GM21619 (cell line): ENCODE data around the gene NELFB.

Experiments used
- ATAC-seq: cut with Tn5 transposase; IDR thresholded peaks from one replicate; pipeline ENCODE4 v1.9.1; 2021; ENCODE audit not compliant: unreplicated experiment

NELFB gene

DNA sequence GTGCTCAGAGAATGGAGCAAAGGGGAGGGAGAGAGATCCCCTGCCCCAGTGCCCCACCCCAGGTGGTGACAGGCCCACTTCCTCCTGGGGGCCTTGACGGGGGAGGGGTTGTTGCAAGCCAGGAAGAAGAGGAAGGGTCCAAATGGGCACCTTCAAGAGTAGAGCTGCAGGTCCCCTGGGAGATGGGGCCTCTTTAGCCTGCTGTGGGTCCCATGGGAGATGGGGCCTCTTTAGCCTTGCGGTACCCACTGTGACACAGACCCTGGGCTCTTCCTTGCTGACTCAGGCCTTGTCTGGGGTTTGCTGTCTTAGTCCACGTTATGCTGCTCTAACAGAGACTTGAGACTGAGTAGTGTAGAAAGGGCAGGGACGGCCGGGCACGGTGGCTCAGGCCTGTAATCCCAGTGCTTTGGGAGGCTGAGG, 12.8 kb downstream of the NELFB start:
- ATAC-seq, result no peak

GRCh38 chr9:137268538-137269201, 13.5 kb downstream of the NELFB start:
- no peak for ATAC-seq

GRCh38 chr9:137269231-137269772, 14.2 kb downstream of the NELFB start:
- ATAC-seq, result no peak

GRCh38 chr9:137270929-137271695, 16.0 kb downstream of the NELFB start:
- no peak for ATAC-seq

DNA sequence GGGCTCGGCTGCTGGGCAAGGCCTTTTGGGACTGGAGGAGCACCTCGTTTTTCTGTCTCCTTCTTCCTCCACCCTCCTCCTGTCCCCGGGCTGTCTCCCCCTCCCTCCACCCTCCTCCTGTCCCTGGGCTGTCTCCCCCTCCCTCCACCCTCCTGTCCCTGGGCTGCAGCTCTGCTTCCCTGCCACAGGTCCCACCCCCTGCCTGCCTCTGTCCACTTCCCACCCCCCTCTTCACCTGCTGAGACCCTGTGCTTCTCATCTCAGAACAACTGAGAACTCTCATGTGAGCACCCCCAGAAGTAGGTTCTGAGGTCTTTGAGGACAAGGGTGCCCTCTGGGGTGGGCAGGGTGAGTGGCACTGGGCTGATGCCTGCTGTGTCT, 16.6 kb downstream of the NELFB start:
- ATAC-seq, result no peak

DNA sequence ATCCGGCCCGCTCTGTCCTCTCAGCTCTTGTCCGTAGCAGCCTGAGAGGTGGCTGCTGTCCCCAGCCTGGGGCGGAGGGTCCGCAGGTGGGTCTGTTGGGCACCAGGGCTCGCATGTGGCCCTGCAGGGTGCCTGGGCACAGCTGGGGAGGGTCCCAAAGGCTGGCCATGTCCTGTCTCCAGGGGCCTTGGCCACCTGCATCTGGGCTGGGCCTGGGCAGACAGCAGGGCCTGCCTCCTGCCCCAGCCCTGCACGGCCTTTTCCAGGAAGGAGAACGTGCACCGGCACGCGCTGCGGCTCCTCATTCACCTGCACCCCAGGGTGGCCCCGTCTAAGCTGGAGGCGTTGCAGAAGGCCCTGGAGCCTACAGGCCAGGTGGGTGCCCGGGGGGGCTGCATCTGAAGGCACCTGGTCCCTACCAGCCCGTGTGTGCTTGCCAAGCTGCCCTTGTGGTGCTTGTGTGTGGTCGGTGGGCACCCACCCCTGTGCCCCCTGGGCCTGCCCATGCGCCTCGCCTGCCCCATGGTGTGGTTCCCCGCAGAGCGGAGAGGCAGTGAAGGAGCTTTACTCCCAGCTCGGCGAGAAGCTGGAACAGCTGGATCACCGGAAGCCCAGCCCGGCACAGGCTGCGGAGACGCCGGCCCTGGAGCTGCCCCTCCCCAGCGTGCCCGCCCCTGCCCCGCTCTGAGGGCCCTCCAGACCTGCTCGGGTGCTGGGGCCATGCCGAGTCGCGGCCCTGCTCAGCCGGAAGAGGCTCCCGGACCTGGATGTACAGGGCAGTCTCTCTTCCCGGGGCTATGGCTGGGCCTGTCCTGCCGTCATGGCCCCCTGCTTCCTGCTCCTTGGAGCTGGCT, 17.3 kb downstream of the NELFB start:
- no peak for ATAC-seq

GRCh38 chr9:137273095-137273490, 18.0 kb downstream of the NELFB start:
- no peak for ATAC-seq

DNA sequence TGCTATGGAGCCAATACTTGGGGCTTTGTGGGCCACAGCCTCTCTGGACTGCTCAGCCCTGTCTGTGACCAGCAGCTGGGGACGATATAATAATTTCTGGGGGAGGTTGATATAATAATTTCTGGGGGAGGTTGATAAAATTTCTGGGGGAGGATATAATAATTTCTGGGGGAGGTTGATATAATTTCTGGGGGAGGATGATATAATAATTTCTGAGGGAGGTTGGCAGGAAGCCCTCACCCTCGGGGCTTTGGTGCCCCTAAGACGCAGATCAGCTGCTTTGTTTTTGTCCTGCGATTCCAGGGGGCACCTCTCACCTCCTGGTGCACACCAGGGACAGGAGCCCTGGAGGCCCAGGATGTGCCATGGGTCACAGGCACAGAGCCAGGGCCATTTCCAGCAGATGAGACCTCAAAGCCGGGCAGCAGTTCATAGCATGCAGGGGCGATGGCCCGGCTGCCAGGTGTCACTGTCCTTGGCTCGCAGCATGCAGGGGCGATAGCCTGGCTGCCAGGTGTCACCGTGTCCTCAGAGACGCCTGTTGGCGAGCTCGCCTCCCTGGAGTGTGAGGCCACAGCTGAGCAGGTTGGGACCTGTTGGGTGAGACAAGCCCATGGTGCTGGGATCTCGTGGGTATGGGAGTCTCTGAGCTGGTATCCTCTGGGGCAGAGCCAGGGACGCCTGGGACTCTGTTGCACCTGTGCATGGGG, 18.6 kb downstream of the NELFB start:
- ATAC-seq, result no peak

- ATAC-seq, result no peak
Observed at GRCh38 chr9:137275203-137275587, 20.1 kb downstream of the NELFB start.

- ATAC-seq, result no peak
Observed at GRCh38 chr9:137275588-137276472, 20.7 kb downstream of the NELFB start.

DNA sequence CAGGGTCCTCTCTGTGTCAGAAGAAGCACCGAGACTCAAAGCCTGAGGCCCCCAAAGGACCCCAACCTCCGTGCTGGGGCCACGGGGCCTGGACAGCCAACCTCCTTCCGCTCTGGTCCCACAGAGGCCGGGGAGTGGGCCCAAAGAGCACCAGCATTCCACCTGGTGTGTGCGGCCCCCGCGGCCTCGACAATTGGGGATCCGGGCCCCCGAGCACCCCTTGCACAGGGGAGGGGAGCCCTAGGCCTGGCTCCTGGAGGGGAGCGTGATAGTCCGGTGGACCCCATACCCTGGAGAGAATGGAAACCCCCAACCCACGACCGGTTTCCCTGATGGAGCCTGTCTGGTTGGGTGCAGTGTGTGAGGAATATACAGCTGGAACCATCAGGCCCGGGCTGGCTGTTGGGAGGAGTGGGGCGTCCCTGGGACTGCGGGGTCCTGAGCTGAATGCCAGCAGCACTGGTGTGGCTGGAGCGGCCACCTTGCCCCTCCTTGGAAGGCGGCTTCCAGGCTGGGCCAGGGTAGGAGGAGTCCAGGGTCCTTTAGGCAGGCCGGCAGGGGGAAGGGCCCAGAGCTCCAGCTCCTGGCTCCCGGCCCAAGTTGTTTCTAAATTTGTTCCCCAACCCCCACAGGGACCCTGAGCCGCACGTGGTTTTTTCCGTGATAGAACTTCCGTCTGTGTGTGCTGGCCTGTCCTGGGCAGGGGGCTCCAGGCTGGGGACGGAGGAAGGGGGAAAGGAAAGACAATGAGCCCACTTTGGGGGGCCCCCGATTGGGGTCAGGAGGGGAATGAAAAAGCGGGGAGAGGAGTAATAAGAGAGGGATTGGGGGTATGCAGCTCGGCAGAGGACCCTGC, 21.6 kb downstream of the NELFB start:
- no peak for ATAC-seq

- peak; percentile 76 for ATAC-seq
Observed at GRCh38 chr9:137277329-137278041, 22.4 kb downstream of the NELFB start, which contains the start of gene TOR4A. TSS of gene TOR4A (plus strand) at chr9:137277726. CDS start at chr9:137278690, 964 bp downstream.

GRCh38 chr9:137278061-137278701, 23.1 kb downstream of the NELFB start:
- no peak for ATAC-seq

DNA sequence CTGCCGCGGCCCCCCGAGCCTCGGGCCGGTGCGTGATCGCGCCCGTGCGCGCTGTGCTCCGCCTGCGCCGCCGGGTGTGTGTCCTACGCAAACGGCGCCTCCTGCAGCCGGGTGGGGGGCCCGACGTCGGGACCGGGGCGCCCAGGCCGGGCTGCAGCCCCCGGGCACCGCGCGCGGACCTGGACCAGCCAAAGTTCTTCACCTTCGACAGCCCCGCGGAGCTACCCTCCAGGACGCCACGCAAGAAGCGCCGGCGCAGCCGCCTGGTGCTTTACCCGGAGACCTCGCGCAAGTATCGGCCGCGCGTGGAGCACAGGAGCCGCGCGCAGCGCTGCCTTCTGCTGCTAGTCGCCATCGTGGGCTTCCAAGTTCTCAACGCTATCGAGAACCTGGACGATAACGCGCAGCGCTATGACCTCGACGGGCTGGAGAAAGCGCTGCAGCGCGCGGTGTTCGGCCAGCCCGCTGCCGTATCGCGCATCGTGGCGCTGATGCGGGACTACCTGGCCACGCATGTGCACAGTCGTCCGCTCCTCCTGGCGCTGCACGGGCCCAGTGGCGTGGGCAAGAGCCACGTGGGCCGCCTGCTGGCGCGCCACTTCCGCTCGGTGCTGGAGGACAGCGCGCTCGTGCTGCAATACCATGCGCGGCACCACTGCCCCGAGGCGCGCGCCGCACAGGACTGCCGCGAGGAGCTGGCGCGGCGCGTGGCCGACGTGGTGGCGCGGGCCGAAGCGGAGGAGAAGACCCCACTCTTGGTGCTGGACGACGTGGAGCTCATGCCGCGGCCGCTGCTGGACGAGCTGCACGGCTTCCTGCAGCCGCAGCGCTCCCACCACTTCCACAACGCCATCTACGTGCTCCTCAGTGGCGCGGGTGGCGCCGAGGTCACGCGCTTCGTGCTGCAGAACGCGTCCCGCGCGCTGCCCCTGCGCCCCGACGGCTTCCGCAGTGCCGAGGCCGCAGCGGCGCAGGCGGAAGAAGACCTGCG, 23.9 kb downstream of the NELFB start:
- ATAC-seq, result no peak

DNA sequence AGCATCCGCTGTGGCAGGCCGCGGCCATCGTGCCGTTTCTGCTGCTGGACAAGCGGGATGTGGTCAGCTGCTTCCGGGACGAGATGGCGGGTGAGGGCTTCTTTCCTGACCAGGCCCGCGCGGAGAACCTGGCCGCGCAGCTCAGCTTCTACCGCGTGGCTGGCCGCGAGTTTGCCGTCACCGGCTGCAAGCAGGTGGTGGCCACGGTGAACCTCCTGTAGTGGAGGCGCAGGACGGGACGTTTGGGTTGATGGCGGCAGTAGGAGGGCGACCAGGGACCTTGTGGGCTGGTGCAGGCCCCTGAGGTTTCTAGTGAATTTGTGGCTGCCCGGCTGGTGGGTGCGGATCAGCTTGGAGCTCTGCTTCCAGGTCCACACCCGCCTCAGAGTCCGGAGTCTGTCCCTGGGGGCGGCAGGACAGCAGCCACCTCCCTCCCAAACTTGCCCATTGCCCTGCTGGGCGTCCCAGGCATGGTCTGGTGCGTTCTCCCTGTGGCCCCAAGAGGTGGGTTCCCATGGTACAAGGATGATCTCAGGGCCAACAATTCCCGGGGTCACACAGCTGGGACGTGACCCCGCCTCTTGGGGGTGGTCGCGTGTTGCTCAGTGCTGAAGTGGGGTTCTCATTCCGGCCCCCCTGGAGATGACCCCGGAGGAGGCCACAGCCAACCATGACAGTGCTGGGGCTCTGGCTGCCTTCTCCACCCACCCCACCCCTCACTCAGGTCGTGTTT, 24.8 kb downstream of the NELFB start:
- no peak for ATAC-seq
